NOMO-1 treated with dmso at 0.1 percent for 144 hours (cell line): Measurements from ENCODE around the gene FNDC3B.
"Not testable (repeated sequence)": the region's sequence is repeated elsewhere in the genome, so short reads cannot be mapped to it uniquely, and the experiment has no call there.

Source experiments
- DNase-seq: peaks from one replicate; lab custom pipeline; 2025; ENCODE audit not compliant: unreplicated experiment; lab: John Stamatoyannopoulos, UW

Gene FNDC3B

GRCh38 chr3:172090035-172090434 is 50.7 kb downstream of the FNDC3B start:
- no peak for DNase-seq

DNA sequence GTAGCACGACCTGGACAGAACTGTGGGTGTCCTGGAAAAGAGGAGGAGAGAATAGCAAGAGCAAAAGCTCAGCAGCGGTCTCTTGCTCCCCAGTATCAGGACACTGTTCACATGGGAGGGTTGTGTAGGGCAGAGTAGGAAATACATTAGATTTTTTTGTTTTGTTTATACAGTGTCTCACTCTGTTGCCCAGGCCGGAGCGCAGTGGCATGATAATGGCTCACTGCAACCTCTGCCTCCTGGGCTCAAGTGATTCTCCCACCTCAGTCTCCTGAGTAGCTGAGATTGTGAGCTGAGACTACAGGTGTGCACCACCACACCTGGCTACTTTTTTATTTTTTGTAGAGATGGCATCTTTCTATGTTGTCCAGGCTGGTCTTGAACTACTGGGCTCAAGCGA is 53.3 kb downstream of the FNDC3B start:
- no peak for DNase-seq

DNA sequence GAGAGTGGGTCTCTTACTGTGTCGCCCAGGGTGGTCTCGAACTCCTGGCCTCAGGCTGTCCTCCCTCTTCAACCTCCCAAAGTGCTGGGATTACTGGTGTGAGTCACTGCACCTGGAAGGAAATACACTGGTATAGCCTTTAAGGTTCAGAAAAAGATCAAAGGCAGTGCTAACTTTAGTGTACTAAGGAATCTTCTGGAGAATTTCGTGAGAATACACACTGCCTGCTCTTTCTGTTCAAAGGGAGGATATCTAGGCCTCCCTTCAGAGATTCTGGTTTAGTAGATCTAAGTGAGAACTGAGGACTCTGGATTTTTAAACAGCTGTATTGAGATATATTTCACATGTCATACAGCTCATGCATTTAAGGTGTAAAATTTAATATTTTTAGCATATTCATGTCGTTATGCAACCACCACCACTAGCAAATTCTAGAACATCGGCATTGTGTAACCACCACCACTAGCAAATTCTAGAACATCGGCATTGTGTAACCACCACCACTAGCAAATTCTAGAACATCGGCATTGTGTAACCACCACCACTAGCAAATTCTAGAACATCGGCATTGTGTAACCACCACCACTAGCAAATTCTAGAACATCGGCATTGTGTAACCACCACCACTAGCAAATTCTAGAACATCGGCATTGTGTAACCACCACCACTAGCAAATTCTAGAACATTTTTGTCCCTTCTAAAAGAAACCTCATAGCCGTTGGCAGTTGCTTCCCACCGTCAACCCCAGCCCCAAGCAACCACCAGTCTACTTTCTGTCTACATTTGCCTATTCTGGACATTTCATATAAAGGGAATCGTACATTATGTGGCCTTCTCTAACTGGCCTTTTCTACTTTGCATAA is 54.4 kb downstream of the FNDC3B start:
- DNase-seq = not testable (repeated sequence)

GRCh38 chr3:172094621-172095557 is 55.5 kb downstream of the FNDC3B start:
- DNase-seq = no peak

GRCh38 chr3:172096881-172097420 is 57.6 kb downstream of the FNDC3B start:
- peak; percentile 73 for DNase-seq

DNA sequence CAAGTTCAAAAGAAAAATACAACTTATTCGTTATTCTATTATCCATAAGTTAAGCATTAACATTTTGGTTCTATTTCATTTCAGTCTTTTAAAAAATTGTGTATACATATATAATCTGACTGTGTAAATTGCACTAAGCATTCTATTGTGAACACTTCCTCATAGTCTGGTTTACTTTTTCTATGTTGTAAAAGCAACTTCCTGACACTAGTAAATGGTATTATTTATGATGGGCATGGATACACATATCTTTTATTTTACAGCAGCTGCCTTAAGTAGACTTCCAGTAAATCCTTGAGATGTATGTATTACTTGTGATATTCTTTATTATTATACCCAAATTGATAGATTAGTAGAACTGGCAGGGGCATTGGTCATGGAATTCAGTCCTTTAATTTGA is 58.2 kb downstream of the FNDC3B start:
- DNase-seq = no peak

DNA sequence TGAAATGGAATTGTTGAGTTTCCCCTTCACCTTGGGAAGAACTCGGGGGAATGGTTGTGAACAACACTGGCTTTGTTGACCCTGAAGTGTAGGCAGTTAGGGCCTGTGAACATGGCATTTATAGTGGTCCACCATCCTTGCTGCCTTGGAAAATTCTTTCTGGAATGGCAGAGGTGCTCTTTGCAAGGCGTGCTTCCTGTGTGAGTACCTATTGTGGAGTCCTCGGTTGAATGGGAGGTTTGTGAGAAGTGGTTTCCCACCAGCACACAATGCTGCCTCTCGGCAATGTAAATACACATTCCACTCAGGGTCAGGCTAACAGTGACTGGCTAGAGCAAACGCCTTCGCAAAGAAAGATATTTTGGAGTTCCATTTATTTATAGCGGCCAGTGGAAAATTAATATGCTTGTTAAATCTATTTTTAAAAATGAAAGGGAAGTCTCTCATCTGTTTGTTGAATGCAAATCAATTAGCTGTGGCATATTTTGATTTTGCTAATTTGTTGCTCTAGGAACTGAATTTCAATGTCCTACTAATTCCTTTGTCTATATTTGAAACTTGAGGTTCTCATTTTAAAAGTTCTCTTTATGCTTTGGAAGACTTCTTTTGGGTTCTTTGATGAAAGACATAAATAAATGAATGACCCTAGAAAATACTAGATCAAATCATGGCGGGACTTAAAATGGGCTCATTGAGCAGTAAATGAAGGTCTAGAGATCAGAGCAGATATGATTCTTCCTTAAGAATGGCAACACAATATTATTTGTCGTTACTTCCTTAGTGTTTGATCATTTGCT is 59.5 kb downstream of the FNDC3B start:
- DNase-seq = no peak

GRCh38 chr3:172099495-172099808 is 60.1 kb downstream of the FNDC3B start:
- DNase-seq = no peak

GRCh38 chr3:172100482-172100881 is 61.1 kb downstream of the FNDC3B start:
- no peak for DNase-seq

DNA sequence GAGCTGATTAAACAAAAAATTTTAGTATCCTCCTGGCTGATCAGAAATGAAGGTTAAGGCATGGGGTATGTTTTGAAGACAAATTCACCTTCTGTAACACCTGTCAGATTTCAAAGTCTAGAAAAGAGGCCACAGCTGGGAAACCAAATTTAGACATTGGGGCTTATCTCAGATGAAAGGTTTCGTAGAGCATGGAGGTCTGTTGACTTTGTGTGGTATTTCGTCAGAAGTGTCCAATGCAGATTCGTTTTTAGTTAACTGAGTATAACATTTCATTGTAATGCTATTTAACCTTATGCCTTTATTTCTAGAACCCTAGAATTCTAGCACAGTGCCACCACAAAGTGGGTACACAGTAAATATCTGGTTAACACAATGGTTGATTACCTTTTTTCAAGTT is 61.7 kb downstream of the FNDC3B start:
- no peak for DNase-seq

- peak; percentile 61 for DNase-seq
Observed at GRCh38 chr3:172102123-172102882, 62.9 kb downstream of the FNDC3B start.

DNA sequence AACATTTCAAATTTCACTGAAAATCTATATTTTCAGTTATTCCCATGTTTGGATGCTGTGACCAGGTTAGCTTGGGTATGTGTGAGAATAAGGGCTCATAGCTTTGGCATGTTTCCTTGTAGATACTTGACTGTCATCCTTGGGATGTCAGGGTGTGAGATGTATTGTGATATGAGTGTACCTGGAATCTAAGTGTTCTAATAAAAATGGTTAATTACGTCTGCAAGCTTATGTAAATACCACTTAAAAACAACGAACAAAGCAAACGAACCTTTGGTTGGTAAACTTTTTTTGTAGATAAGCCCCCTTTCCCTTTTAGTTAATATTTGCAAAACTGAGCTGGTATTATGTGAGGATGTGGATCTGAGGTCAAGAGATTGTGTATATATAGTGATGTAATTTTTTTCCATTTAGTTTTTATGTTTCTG is 63.5 kb downstream of the FNDC3B start:
- no peak for DNase-seq

DNA sequence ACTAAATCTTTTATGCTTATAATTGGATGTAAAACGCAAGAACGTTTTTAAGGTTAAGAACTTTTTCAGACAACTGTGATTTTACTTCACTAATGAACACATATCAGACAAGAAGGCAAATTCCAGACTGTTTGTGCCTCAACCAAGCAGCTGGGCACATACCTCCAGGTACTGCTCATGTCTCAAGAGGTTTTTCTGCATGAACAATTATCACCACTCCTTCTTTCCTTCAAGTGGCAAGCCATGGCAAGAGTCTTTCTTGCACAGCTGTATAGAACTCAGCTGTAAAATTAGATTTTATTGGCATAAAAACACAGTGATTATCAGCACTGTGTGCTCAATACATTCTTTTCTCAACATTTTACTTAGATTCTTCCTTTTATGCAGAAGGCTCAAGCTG is 64.3 kb downstream of the FNDC3B start:
- no peak for DNase-seq

DNA sequence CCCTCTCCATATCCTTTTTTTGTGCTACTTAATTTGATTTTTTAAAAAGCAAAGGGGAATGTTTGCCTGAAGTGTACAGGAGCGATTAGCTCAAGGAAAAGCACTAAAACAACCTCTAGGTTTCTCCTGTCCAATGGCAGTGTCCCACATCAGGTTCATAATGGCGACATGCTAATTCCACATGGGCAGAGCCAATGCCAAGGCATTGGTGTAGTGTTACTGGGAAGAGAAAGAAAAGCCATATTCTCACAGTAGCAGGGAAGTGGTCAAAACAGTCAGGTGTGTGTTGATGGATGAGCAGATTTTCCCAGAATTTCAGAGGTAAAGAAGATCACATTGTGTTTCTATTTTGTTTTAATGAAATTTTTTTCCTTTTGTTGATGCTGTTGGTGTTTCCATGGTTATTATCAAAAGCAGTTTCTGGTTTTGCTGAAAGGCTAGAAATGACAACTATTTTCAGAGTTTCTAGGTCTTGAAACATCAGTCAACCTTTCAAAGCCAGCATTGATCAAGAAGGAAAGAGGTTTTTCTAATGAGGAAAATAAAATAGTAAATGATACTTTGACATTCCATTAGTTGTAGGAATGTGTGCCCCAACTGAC is 65.2 kb downstream of the FNDC3B start:
- DNase-seq = no peak

GRCh38 chr3:172106037-172106954 is 66.9 kb downstream of the FNDC3B start:
- DNase-seq = peak; percentile 23

- DNase-seq = peak; percentile 95
Observed at GRCh38 chr3:172106989-172107388, 67.6 kb downstream of the FNDC3B start.

- DNase-seq = no peak
Observed at GRCh38 chr3:172107403-172107802, 68.0 kb downstream of the FNDC3B start.

- no peak for DNase-seq
Observed at GRCh38 chr3:172110127-172110779, 70.9 kb downstream of the FNDC3B start.
